IMR-90 (cell line): ENCODE measurements around the gene PIK3R3. TPM values are rescaled to one million over a fixed set of nuclear protein-coding genes. Genes with fewer than 3 reads are reported as not detected.

Experiments
- ATAC-seq: fragments of 200-7000 bp; cut with Tn5 transposase; 2 replicates; pipeline ENCODE4 v1.9.1; 2020; ENCODE audit warnings: low read depth, mild to moderate bottlenecking, moderate library complexity
- BruUV-seq: library from RNA; stranded (reverse); fragments of 400-500 nt; replicated peaks from 2 replicates; lab custom pipeline; 2021; lab: Mats Ljungman, UMichigan
- CTCF ChIA-PET: fragments of 300-600 bp; formaldehyde crosslinking; extraction: SDS; loops from one replicate; lab custom pipeline; 2021; ENCODE audit warnings: antibody characterized with exemption; lab: Yijun Ruan, JAX
- POLR2A ChIA-PET: fragments of 300-600 bp; sonication (Branson Sonifier 250); formaldehyde crosslinking; loops from one replicate; lab custom pipeline; 2022; ENCODE audit warnings: antibody characterized with exemption; ENCODE audit not compliant: unreplicated experiment; lab: Charles Lee
- DNase-seq: peaks from one replicate; pipeline ENCODE4 v3.0.0; 2013
- H2AFZ ChIP-seq: replicated peaks from 2 replicates; pipeline ENCODE3; 2013; ENCODE audit warnings: low read length, mild to moderate bottlenecking; ENCODE audit not compliant: poor library complexity
- H2AK5ac ChIP-seq: 2 replicates; pipeline ENCODE4 v1.6.1; 2013; ENCODE audit warnings: low read depth, low read length, inconsistent platforms
- H2AK9ac ChIP-seq: replicated peaks from 2 replicates; pipeline ENCODE3; 2013; ENCODE audit warnings: mild to moderate bottlenecking, low read depth, low read length, moderate library complexity; ENCODE audit not compliant: poor library complexity
- H2BK120ac ChIP-seq: 2 replicates; pipeline ENCODE4 v1.6.1; 2013; ENCODE audit warnings: low read depth, low read length, inconsistent platforms
- H2BK15ac ChIP-seq: 3 replicates; pipeline ENCODE4 v1.6.1; 2013; ENCODE audit warnings: low read depth, low read length, inconsistent platforms
- H2BK20ac ChIP-seq: 2 replicates; pipeline ENCODE4 v1.6.1; 2013; ENCODE audit warnings: low read depth, mild to moderate bottlenecking, inconsistent platforms, low read length, moderate library complexity
- H2BK5ac ChIP-seq: 2 replicates; pipeline ENCODE4 v1.6.1; 2013; ENCODE audit warnings: mild to moderate bottlenecking, low read depth, low read length, inconsistent platforms; ENCODE audit not compliant: poor library complexity, severe bottlenecking
- H3K14ac ChIP-seq: replicated peaks from 2 replicates; pipeline ENCODE4 v1.6.1; 2013; ENCODE audit warnings: low read depth, low read length, inconsistent platforms
- H3K18ac ChIP-seq: 2 replicates; pipeline ENCODE4 v1.6.1; 2013; ENCODE audit warnings: low read depth, low read length, control low read depth
- H3K23ac ChIP-seq: 2 replicates; pipeline ENCODE4 v1.6.1; 2013; ENCODE audit warnings: low read depth, low read length, inconsistent platforms
- H3K27ac ChIP-seq: 2 replicates; pipeline ENCODE4 v1.5.1; 2013; ENCODE audit warnings: mild to moderate bottlenecking, control low read depth, low read length; ENCODE audit not compliant: insufficient read depth
- H3K27me3 ChIP-seq: 2 replicates; pipeline ENCODE4 v1.6.1; 2013; ENCODE audit warnings: low read length; ENCODE audit not compliant: control insufficient read depth, insufficient read depth
- H3K36me3 ChIP-seq: 2 replicates; pipeline ENCODE4 v1.6.1; 2013; ENCODE audit warnings: low read length, mixed read lengths; ENCODE audit not compliant: control insufficient read depth, insufficient read depth
- H3K4ac ChIP-seq: 2 replicates; pipeline ENCODE4 v1.6.1; 2013; ENCODE audit warnings: low read depth, low read length, inconsistent platforms
- H3K4me1 ChIP-seq: 2 replicates; pipeline ENCODE4 v1.6.1; 2013; ENCODE audit warnings: low read length, mixed read lengths; ENCODE audit not compliant: control insufficient read depth, insufficient read depth
- H3K4me2 ChIP-seq: 2 replicates; pipeline ENCODE4 v1.6.1; 2013; ENCODE audit warnings: low read depth, mild to moderate bottlenecking, control low read depth, low read length, moderate library complexity
- H3K4me3 ChIP-seq: 2 replicates; pipeline ENCODE4 v1.5.1; 2013; ENCODE audit warnings: low read depth, mild to moderate bottlenecking, control low read depth, low read length, moderate library complexity; ENCODE audit not compliant: insufficient read depth
- H3K56ac ChIP-seq: 2 replicates; pipeline ENCODE4 v1.6.1; 2013; ENCODE audit warnings: low read length, inconsistent platforms; ENCODE audit not compliant: insufficient read depth; ENCODE audit errors: extremely low read depth
- H3K79me1 ChIP-seq, 2 experiments: 2 replicates each; pipeline ENCODE4 v1.6.1; 2013; ENCODE audit warnings: low read length in 2 of 2, inconsistent platforms in 1 of 2, low read depth in 1 of 2
- H3K9ac ChIP-seq: 2 replicates; pipeline ENCODE4 v1.6.1; 2013; ENCODE audit warnings: low read depth, low read length, control low read depth
- H3K9me1 ChIP-seq: 2 replicates; pipeline ENCODE4 v1.6.1; 2013; ENCODE audit warnings: low read length, inconsistent platforms; ENCODE audit not compliant: insufficient read depth
- H3K9me3 ChIP-seq: 2 replicates; pipeline ENCODE4 v1.6.1; 2013; ENCODE audit warnings: low read length; ENCODE audit not compliant: control insufficient read depth, insufficient read depth
- H4K20me1 ChIP-seq: 2 replicates; pipeline ENCODE4 v1.6.1; 2013; ENCODE audit warnings: low read length, inconsistent platforms; ENCODE audit not compliant: insufficient read depth
- H4K5ac ChIP-seq: 2 replicates; pipeline ENCODE4 v1.6.1; 2013; ENCODE audit warnings: mild to moderate bottlenecking, low read depth, low read length, control low read depth
- H4K8ac ChIP-seq, 2 experiments: 2 replicates each; pipeline ENCODE4 v1.6.1; 2013; ENCODE audit warnings: low read depth in 2 of 2, low read length in 2 of 2, control low read depth in 1 of 2, inconsistent platforms in 1 of 2
- H4K91ac ChIP-seq: 2 replicates; pipeline ENCODE4 v1.6.1; 2013; ENCODE audit warnings: low read depth, low read length, inconsistent platforms; ENCODE audit not compliant: insufficient read depth
- SMC3 ChIP-seq: fragments of 150-350 bp; IDR thresholded peaks from 2 replicates; pipeline ENCODE4 v1.6.1; 2016; ENCODE audit warnings: low read depth, mild to moderate bottlenecking, antibody characterized with exemption, low read length, moderate library complexity
- USF2 ChIP-seq: fragments of 150-350 bp; IDR thresholded peaks from 2 replicates; pipeline ENCODE4 v1.6.1; 2017; ENCODE audit warnings: mild to moderate bottlenecking, antibody characterized with exemption, low read length, low read depth
- WGBS, 2 experiments: methylation state at CpG; one replicate each; pipeline versions ENCODE4 v1.1.5 to v1.1.7; 2013; ENCODE audit warnings: missing lambda C conversion rate in 2 of 2; ENCODE audit not compliant: insufficient read length in 1 of 2; ENCODE audit errors: extremely low coverage in 2 of 2; 5-methylcytosine and 5-hydroxymethylcytosine counted together
- dilution Hi-C: fragments of 300-500 bp; cut with HindIII; formaldehyde crosslinking; loops from one replicate; pipeline ENCODE4 v1.14.3; 2018; ENCODE audit warnings: low sequenced_read_pairs; ENCODE audit not compliant: unreplicated experiment
- in situ Hi-C: fragments of 300-500 bp; cut with MboI; formaldehyde crosslinking; loops from 3 replicates; pipeline ENCODE4 v1.14.3; 2019; ENCODE audit warnings: low sequenced_read_pairs, inconsistent platforms, mixed read lengths
- intact Hi-C: fragments of 100-400 bp; cut with micrococcal nuclease; formaldehyde crosslinking; loops from 2 replicates; pipeline ENCODE4 v1.10.0; 2022
- microRNA-seq, 2 experiments: library from miRNA; stranded (forward) in 1 of 2; unstranded in 1 of 2; fragments of 10-50 nt in 1 of 2; fragments of <30 nt in 1 of 2; gene quantifications in 1 of 2; microRNA quantifications in 1 of 2; one replicate each; pipeline versions ENCODE3 to v1.1.0; 2013 to 2020; ENCODE audit not compliant: insufficient read depth in 1 of 2, insufficient read length in 1 of 2, unreplicated experiment in 1 of 2
- polyA plus RNA-seq, 3 experiments: library from polyadenylated mRNA; depleted of rRNA; stranded (reverse); fragments of >200 nt; gene quantifications; 2 replicates each; pipeline ENCODE4 v1.2.3, GENCODE V29; 2012; ENCODE audit warnings: low replicate concordance in 1 of 3
- small RNA-seq, 5 experiments: library from RNA; depleted of rRNA; stranded (forward); fragments of <200 nt; gene quantifications; one replicate each; pipeline ENCODE3, GENCODE V24; 2012
- total RNA-seq: library from RNA; depleted of rRNA; stranded (reverse); fragments of >200 nt; gene quantifications from 2 replicates; pipeline ENCODE4 v1.2.3, GENCODE V29; 2012; rRNA removed

Gene PIK3R3
- total and polyA plus RNA-seq, 2 of the 4 experiments (the other 2 are of a cell fraction) = 5.3 to 9.9 TPM

GRCh38 chr1:45994423-45994822 is 138.0 kb downstream of the PIK3R3 start:
- TF ChIP-seq SMC3 (no peak), USF2 (no peak)
- Histone ChIP-seq H3K9ac (no peak overlapping the region), H3K9me1 (peaks cover 9% of the 10 kb centered on the region; the same call in 1 of the 2 replicates), H2AK5ac (no peak overlapping the region), H2AFZ (no peak overlapping the region), H3K18ac (no peak overlapping the region), H3K27ac (no peak overlapping the region), H3K4ac (no peak overlapping the region), H2BK5ac (no peak overlapping the region), H2BK120ac (no peak overlapping the region), H3K14ac (no peak overlapping the region), H2BK20ac (no peak overlapping the region), H3K36me3 (no peaks in the 10 kb centered on the region), H2BK15ac (no peak overlapping the region), H4K20me1 (no peaks in the 10 kb centered on the region), H3K4me3 (no peak overlapping the region), H2AK9ac (no peak overlapping the region), H3K27me3 (no peaks in the 10 kb centered on the region), H3K4me2 (no peak overlapping the region), H3K79me1 (peaks cover 16 to 38% of the 10 kb centered on the region in 2 experiments), H3K9me3 (no peaks in the 10 kb centered on the region), H3K56ac (no peak overlapping the region), H4K5ac (no peak overlapping the region), H3K23ac (no peak overlapping the region), H4K91ac (no peak overlapping the region), H4K8ac (no peak overlapping the region), H3K4me1 (peaks cover 3% of the 10 kb centered on the region; the same call in 1 of the 2 replicates)
- WGBS, 2 experiments = 100% methylated on average over 1 of the region's 6 CpGs; no CpG with 5 or more reads in 1 of the 2 experiments
- intact Hi-C loops = no loop called here
- CTCF ChIA-PET = interaction anchor here (0.7 kb wide), 1 partner anchor 10 kb away, joined by 3 read pairs; no protein-coding TSS in a partner anchor
- ATAC-seq (no peak), DNase-seq (no peak)
- in situ Hi-C loops = no loop called here
- BruUV-seq = no TSS peak
- POLR2A ChIA-PET = no interaction called here
- dilution Hi-C loops = no loop called here

Small RNA genes lying within 50 kb of the gene (microRNA-seq; reads per million reads assigned to microRNA genes)
- not detected for gene AL358075.3 (ENCODE audit: insufficient read depth, insufficient read length)
- not detected for gene AL672043.1 (ENCODE audit: insufficient read depth, insufficient read length)

Small RNA genes lying within 50 kb of the gene (small RNA-seq; reads per million reads assigned to genes)
- 0 reads per million in 5 experiments for gene AL358075.3
- 0 reads per million in 5 experiments for gene AL672043.1

Other genes with a start within 250 kb of the PIK3R3 start
- gene TSPAN1, start 42.5 kb upstream of the PIK3R3 start, total RNA-seq = 0.18 TPM in 1 of 2 replicates, not detected in the other
- 0.82 and 0.89 TPM in 2 replicates for gene TSPAN1, start 42.5 kb upstream of the PIK3R3 start, polyA plus RNA-seq (2012; rRNA removed)
- not detected in 2 replicates for gene P3R3URF, start 43.9 kb upstream of the PIK3R3 start, total RNA-seq
- not detected in 2 replicates for gene P3R3URF, start 43.9 kb upstream of the PIK3R3 start, polyA plus RNA-seq (2012; rRNA removed)
- 45.3 and 54.8 TPM in 2 replicates for gene POMGNT1, start 65.8 kb upstream of the PIK3R3 start, total RNA-seq
- gene POMGNT1, start 65.8 kb upstream of the PIK3R3 start, polyA plus RNA-seq (2012; rRNA removed) = 65.3 and 65.8 TPM in 2 replicates
- 2.5 TPM in 2 replicates for gene LURAP1, start 70.7 kb upstream of the PIK3R3 start, total RNA-seq
- gene LURAP1, start 70.7 kb upstream of the PIK3R3 start, polyA plus RNA-seq (2012; rRNA removed) = 2.5 and 2.9 TPM in 2 replicates
- 4.7 and 4.8 TPM in 2 replicates for gene RAD54L, start 115.1 kb upstream of the PIK3R3 start, total RNA-seq
- gene RAD54L, start 115.1 kb upstream of the PIK3R3 start, polyA plus RNA-seq (2012; rRNA removed) = 10.6 and 10.7 TPM in 2 replicates
- gene LRRC41, start 171.0 kb upstream of the PIK3R3 start, total RNA-seq = 62.5 and 67.6 TPM in 2 replicates
- gene LRRC41, start 171.0 kb upstream of the PIK3R3 start, polyA plus RNA-seq (2012; rRNA removed) = 81.1 and 83.2 TPM in 2 replicates
- 347 and 738 TPM in 2 replicates for gene UQCRH, start 171.1 kb upstream of the PIK3R3 start, total RNA-seq
- gene UQCRH, start 171.1 kb upstream of the PIK3R3 start, polyA plus RNA-seq (2012; rRNA removed) = 535 and 736 TPM in 2 replicates
- gene NSUN4, start 208.2 kb upstream of the PIK3R3 start, total RNA-seq = 10.9 and 11.9 TPM in 2 replicates
- 11.6 and 13.0 TPM in 2 replicates for gene NSUN4, start 208.2 kb upstream of the PIK3R3 start, polyA plus RNA-seq (2012; rRNA removed)